Stimulated activated CD4-positive, alpha-beta T cell treated with anti-CD3 and anti-CD28 coated beads, Interleukin-4, amount 100 ng/mL, for 1 hour (primary cell): Measurements from ENCODE around the gene SLC6A20.

Source experiments
- DNase-seq: peaks from one replicate; pipeline ENCODE4 v3.0.0-alpha.2; 2020

The SLC6A20 gene, protein sequence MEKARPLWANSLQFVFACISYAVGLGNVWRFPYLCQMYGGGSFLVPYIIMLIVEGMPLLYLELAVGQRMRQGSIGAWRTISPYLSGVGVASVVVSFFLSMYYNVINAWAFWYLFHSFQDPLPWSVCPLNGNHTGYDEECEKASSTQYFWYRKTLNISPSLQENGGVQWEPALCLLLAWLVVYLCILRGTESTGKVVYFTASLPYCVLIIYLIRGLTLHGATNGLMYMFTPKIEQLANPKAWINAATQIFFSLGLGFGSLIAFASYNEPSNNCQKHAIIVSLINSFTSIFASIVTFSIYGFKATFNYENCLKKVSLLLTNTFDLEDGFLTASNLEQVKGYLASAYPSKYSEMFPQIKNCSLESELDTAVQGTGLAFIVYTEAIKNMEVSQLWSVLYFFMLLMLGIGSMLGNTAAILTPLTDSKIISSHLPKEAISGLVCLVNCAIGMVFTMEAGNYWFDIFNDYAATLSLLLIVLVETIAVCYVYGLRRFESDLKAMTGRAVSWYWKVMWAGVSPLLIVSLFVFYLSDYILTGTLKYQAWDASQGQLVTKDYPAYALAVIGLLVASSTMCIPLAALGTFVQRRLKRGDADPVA

DNA sequence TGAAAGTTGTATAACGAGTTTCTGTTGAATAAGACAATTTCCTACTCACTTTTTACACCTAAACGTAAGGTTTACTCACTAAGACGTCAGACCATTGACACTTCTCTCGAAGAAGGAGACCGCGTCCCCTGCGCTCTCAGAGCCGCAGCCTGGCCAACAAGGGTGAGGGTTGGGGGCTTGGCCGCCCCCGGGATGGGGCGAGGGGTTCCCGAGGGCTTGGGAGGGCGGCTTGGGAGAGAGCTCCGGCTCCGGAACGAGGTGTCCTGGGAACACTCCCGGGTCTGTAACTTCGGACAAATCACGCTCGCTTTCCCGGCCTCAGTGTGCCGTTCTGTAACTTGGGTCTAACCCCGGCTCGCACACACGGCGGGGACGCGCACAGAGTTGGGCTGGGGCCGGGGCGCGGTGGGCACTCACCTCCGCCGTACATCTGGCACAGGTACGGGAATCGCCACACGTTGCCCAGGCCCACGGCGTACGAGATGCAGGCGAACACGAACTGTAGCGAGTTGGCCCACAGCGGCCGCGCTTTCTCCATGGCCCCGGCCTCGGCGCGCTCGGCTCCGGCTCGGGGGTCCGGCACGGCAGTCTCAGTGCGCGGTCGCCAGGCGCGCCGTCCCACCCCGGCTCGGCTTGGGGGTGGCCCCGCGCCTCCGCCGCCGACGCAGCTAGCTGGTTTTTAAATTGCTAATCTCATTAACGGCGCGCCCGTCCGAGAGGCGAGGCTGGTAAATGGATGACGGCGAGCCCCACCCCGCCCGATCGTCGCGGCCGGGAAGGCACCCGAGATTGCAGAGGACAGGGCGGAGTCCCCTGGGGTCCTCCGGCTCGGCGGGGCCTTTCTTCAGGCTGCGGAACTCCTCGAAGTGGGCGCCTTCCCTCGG lies at the start of gene SLC6A20:
Gene SLC6A20 (minus strand): TSS at position 655 of the 884 bp plus-strand sequence. CDS start 117 bp downstream, at position 538.
- peak; percentile 15 for DNase-seq

GRCh38 chr3:45844616-45845015 lies 48.3 kb upstream of the SLC6A20 start:
- DNase-seq, result no peak

DNA sequence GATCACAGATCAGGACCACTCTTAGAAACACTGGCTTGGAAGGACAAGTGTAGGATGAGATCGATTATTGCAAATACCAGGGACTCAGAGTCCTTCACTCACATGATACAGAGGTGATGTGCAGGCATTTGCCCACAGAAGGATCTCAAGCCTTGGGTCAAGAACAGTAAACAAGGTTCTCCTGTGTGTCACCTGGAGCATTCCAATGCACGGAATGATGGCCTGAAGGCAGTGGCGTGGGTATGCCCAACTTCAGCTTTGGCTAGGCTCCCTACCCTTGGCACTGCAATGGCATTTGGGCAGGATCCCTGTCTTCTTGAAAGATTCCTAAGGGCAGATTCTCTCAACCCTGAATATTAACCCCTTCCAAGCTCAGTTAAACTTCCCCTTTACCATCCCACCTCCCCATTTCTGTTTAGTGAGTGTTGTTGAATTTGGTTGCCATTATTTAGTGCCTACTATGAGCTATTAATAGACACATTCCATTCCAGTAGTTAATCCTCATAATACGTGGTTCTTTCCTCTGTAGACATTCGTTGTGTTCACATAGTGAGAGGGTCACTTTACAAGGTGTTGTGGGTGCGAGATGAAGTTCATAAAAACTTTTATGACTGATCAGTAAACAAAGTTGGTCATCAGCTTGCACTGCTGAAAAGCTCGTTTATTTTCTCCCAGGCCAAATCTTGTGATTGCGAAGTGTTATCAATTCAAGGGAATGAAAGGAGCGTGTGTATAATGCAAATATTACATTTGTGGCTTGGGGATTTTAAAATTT lies 46.7 kb upstream of the SLC6A20 start:
- DNase-seq, result no peak

DNA sequence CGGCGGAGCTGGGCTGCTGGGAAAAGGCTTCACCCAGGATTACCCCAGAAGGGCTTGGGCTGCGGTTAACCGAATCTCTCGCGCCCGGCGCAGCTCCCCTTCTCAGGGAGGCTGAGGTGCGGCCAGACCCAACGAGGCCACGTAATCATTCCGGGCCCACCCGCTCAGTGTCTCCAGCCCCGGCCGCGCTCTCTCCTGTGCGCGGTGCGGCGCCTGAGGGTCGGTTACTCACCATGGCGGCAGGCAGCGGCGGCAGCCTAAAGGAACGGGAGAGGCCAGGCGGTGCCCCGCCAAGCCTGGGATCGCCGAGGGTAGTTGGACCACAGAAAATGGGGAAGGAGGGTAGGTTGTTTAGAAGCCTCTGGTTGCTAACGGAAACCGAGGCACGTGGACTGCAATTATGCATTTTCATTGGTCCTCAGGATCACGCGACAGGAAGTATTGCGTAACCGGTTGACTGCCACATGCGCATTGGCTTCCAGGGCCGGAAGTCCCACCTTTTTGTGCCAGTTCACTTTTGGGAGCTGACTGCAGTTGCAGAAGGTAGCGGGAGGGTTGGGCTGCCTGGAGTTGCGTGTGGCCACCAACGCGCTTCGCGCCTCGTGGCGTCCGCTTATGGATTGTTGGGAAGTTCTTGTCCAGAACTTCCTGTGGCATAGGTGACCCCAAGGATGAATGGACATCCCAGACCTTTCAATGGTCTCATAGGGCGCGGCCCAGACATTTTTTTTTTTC lies 45.6 kb upstream of the SLC6A20 start, which contains the start of gene LZTFL1:
Gene LZTFL1 (minus strand): TSS at position 363 of the 735 bp plus-strand sequence. CDS start 128 bp downstream, at position 235.
- DNase-seq, result peak; percentile 83

- DNase-seq, result peak; percentile 14
These were observed 45.1 kb upstream of the SLC6A20 start for GRCh38 chr3:45841420-45841756.

GRCh38 chr3:45838466-45838865 lies 42.1 kb upstream of the SLC6A20 start:
- DNase-seq, result no peak

GRCh38 chr3:45832699-45833098 lies 36.4 kb upstream of the SLC6A20 start:
- no peak for DNase-seq

DNA sequence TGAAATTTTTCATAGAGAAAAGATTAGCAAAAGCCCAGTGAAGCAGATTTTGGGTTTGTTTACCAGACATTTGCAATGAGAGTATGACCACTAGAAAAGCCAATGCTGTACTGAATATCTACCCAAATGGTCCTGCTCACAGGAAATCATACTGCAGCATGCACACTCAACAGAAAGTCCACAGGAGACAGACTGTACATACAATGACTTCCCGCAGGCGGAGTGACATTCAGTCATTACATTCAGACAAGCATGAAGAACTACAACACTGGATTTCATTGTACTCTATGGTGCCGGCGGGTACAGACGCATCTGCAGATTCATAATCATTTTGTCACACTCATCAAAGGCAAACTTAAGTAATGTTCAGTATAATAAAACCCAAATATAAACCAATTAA lies 33.8 kb upstream of the SLC6A20 start:
- DNase-seq, result no peak

DNA sequence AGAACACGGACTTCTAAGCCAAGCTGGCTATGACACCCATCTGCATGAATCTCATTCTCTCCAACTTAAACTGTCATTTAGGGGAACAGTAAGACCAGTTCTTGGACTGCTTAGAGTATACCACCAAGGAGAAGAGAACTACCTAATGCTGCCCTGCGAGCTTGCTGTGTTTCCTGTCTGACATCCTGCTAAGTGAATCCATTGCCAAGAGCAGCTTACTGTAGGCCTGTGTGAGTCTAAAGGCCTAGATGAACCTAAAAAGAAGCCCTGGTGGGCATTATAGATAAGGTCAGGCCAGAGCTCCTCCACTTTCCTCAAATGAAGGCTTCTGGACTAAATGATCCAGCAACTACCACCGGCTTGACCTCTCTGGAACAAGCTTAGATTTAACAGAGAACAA lies 30.6 kb upstream of the SLC6A20 start:
- no peak for DNase-seq

- no peak for DNase-seq
These were observed 30.0 kb upstream of the SLC6A20 start for GRCh38 chr3:45826321-45826720.

- DNase-seq, result no peak
These were observed 24.8 kb upstream of the SLC6A20 start for GRCh38 chr3:45821127-45821526.

- no peak for DNase-seq
These were observed 23.2 kb upstream of the SLC6A20 start for GRCh38 chr3:45819543-45819942.

GRCh38 chr3:45817831-45818522 lies 21.6 kb upstream of the SLC6A20 start:
- no peak for DNase-seq

DNA sequence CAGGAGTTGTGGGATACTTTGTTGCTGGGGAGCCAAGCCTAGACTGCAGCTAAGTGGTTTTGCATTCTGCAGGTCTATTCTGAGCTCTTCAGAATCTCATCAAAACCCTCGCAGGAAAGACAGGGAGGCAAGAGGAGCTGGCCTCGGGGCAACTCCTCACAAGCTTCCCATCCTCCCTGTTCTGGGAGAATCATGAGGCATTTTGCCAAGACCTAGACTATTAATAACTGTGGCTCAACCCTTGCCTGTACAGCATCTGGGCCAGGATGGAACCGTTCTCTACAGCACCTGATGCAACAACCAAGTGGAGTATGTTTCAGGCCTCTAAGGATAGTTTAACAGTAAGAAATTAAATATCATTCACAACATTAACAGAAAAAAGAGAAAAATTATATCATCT lies 20.2 kb upstream of the SLC6A20 start:
- no peak for DNase-seq

DNA sequence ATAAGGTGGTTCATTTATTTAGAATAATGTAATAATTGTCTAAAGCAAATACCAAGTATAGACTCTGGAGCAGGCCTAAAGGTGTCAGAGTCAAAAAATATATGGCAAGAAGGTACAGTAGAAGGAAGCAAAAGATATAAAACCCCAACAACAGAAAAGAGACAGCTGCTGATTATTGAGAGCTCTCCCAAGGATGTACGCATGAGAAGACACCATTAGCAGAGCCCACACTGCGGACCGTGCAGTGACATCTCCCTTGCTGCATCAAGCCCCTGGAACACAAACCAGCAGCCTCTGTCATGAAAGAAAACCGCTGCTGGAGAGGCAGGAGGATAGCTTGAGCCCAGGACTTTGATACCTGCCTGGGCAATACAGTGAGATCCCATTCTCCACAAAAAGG lies 18.0 kb upstream of the SLC6A20 start:
- no peak for DNase-seq

GRCh38 chr3:45807681-45808540 lies 11.6 kb upstream of the SLC6A20 start:
- no peak for DNase-seq

DNA sequence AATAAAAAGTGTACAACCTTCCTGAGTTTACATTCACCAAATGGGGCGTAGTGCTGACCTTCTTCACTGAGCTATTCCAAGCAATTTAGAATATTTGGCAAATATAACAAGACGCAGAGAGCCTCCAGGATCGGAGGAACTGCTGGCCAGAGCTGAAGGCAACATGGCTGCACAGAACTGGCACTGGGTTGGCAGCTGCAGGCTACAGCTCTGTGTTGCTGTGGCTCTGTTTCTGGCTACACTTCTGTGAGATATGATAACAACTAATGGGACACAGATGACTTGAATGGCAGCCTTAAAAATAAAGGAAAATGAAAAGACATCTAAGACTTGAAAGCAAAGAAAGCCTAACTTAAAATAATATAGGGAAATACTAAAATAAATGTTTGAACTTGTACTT lies 10.8 kb upstream of the SLC6A20 start:
- no peak for DNase-seq

- no peak for DNase-seq
These were observed 9.7 kb upstream of the SLC6A20 start for GRCh38 chr3:45806072-45806471.

- no peak for DNase-seq
These were observed 7.1 kb upstream of the SLC6A20 start for GRCh38 chr3:45803252-45803935.

DNA sequence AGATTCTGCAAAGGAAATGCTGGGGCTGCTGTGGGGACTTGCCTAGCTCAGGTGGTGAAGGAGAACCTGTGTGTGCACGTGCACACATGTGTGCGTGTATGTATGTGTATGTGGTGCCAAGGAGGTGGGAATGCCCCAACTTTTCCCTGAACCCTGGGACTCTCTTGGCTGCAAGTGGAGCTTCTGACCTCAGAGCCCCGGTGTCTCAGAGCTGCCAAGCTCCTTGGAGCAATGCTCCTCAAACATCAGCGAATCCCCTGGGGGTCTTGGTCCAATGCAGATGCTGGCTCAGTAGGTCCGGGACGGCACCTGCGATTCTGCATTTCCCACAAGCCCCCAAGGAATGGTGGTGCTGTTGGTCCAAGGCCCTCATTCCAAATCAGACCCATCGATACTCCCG lies 5.8 kb upstream of the SLC6A20 start:
- DNase-seq, result no peak
